Stimulated activated CD8-positive, alpha-beta memory T cell treated with anti-CD3 and anti-CD28 coated beads, Interleukin-15, amount 100 ng/mL, for 48 hours (primary cell): ENCODE measurements around the gene TMSB15C.
"Not testable (repeated sequence)": the region's sequence is repeated elsewhere in the genome, so short reads cannot be mapped to it uniquely, and the experiment has no call there.

Experiments used
- DNase-seq, 2 donors: peaks; one replicate each; pipeline ENCODE4 v3.0.0-alpha.2; 2020; ENCODE audit warnings: low read depth in 2 of 2

TMSB15C gene

DNA sequence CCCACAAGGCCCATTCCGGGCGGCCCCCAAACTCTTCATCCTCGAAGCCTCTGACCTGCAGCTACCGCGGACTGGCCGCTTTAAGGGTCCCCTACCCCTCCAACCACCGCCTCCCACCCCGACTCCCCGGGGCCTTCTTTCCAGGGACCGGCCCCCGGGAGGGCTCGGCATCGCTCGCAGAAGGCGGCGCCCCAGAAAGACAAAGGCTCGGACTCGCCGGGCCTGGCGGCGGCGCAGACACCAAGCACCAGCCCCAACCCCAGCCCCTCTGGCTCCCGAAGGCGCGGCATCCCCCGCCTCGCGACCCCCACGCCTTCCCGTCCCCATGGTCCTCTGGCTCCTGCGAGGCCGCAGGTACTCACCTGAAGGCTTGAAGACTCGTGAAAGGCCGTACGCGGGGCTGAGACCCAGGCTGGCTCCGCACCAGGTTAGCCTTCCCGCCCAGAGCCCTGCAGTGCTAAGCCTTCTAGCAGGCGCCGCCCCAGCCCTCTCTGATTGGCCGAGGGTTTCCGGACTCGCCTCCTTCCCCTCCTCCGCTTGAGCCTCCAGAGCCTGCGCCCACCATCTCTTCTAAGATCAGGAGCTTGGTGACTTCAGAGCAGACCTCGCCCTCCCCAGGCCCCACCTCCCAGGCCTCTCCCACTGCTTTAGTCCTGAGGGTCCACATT lies at the start of gene TMSB15C:
TMSB15C (minus strand) TSS at position 459 of the 668 bp plus-strand sequence.
- not testable (repeated sequence) for DNase-seq

DNA sequence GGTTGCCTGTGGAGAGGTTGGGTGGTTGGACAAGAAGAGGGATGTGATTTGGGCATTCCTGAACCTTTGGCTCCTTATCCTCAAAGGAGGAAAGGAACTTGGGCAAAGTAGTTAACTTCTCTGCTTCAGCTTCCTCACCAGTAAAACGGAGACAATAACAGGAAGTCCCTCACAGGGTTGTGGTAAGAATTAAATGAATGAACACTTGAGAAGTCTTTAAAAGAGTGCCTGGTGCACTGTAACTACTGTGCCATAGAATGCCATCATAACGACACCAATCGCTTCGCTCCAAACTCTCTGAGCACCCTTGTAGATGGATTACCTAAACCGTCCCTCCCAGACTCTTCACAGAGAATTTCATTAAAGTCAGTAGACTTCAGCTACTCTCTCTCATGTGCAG lies 46.8 kb upstream of the TMSB15C start:
- no peak for DNase-seq

DNA sequence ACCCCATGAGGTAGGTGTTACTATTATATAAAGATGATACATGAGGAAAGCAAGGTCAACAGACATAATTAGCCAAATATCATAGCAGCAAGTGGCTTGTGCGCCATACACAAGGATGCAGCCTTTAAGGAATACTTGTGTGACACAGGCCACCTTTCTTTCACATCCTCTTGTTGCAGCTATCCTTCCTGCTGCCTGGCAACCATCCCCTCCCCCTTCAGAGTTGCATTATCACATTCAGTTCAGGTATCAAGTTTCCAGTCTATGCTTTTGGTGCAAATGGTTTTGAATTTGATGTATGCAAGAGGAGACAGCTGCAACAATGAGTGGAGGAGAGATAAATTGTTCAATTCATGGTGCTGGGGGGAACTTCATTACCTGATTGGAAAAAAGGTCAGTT lies 42.7 kb upstream of the TMSB15C start:
- no peak for DNase-seq

DNA sequence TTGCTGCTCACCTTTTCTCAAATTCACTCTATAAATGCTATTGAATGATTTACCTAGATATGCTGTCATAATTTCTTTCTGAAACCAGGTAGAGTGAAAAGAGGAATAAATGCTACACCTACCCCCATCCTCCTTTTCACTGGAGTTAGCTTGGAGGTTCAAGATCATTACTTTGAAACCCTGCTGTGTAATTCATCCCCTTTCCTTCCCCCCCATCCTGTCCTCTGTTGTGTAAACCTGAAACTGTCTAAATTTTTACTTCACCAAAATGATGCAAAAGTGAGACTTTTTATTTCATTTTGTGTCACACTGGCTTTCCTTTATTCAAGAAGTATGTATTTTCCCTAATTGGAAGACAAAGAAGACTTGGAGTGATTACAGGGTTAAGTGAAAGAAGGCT lies 41.7 kb upstream of the TMSB15C start:
- DNase-seq, result no peak

DNA sequence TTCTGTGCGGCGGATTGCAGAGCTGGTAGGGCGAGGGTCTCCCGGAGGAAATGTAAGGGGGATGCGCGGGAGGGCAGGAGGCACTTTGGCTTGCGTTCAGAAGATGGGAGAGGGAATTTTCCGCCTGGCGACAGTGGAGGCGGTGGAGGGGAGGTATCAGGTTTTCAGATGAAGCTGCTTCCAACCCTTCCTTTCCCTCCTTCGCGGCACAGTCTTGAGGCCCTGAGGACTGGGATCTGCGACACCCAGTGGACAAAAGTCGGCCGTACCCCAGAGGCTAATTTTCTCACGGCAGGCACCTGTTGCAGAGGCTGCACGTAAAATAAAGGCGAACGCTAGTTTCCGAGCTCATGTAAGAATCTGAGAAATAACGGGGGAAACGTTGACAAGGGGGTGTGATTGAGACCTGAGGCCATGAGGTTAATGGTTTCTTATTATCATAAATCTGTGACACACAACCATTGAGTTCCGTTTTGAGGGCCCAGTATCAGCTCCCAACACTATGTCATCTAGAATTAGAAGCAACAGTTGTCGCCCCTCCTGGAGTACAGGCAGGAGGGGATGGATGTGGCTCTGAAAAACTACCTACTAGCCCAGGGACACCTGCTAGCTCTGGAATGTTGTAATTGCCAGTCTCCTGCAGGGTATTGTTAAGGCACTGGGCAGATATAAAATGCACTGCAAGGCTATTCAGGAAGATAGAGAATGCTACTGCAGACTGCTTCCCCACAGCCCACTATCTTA lies 37.4 kb upstream of the TMSB15C start:
- DNase-seq, result peak in 1 of 2 donors; percentile 20

DNA sequence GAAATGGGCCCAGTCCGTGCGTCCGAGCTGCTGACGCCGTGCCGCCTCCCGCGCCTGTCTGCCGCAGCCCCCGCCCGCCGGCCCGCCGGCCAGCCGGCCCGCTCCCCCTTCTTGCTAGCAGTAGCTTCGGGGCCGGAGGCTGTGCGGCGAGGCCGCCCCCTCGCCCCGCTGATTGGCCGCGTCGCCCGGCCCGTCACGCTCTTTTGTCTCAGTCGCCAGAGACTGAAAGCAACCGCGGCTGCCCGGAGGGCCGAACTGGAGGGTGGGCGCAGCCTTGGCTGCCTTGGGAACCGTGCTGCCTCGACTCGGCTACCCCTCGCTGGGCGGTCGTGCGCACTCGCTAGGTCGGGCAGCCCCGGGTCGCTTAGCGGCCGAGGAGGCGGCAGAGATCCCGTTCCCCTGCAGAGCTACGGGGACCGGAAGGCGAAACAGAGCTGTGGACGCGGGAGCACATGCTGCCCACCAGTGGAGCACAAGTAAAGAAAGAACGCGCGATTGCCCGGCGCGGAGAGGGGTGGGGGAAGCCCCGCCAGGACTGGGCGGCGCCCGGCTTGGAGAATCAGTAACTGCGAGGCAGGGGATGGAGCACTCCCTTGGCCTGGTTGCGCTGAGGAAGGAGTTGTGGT lies 36.4 kb upstream of the TMSB15C start, which contains the start of gene ZCCHC18:
ZCCHC18 (plus strand) TSS at position 198 of the 626 bp plus-strand sequence. CDS start 1,589 bp downstream, outside the sequence.
- DNase-seq, result peak in 1 of 2 donors; percentile 14

DNA sequence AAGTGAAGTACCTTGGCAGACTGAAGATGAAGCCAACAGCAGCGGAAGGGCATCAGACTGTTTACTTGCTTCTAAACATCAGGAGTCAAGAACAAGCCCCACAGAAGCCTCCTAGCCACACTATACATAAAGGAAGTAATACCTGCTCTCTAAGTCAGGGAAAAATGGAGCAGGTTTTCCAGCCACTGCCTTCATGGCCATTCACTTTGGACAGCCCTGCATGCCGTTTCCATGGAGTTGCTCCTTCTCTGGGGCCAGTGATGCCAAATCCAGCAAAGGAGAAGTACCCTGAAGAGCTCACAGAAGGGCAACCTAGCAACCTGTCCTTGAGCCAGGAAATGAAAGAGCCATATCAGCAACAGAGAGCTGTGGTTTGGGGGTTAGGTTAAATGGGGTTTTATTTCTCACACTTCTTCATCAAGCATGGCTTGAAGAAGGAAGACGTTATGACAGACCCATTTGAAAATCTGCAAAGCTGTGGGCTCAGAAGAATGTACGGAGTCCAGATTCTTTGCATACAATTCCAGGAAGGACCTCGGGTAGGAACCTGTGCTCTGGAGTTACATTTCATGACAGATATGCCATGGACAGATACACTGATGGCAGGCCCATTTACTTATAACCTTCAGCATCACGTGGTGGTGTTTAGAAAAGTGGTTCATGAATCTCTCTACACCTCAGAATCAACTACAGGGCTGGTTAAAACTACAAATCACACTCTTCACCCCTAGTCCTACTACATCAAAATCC lies 34.6 kb upstream of the TMSB15C start:
- not testable (repeated sequence) for DNase-seq

DNA sequence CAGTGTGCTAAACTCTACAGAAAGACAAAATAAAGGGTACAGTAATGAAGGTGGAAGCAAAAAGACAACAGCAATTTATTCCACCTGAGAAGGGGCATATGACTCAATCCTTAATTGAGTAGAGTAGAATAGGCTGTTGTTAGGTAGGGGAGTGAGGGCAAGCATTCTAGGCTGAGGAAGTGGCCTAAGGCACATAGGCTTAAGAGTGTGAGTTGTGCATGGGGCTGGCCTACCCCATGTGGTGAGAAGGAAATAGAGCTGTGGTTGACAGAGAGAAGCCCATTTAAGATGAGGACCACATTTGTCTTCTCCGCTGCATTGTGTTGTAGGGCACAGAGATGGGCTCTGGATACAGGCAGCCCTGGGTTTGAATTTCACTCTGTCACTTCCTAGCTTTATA lies 32.9 kb upstream of the TMSB15C start:
- DNase-seq, result no peak

DNA sequence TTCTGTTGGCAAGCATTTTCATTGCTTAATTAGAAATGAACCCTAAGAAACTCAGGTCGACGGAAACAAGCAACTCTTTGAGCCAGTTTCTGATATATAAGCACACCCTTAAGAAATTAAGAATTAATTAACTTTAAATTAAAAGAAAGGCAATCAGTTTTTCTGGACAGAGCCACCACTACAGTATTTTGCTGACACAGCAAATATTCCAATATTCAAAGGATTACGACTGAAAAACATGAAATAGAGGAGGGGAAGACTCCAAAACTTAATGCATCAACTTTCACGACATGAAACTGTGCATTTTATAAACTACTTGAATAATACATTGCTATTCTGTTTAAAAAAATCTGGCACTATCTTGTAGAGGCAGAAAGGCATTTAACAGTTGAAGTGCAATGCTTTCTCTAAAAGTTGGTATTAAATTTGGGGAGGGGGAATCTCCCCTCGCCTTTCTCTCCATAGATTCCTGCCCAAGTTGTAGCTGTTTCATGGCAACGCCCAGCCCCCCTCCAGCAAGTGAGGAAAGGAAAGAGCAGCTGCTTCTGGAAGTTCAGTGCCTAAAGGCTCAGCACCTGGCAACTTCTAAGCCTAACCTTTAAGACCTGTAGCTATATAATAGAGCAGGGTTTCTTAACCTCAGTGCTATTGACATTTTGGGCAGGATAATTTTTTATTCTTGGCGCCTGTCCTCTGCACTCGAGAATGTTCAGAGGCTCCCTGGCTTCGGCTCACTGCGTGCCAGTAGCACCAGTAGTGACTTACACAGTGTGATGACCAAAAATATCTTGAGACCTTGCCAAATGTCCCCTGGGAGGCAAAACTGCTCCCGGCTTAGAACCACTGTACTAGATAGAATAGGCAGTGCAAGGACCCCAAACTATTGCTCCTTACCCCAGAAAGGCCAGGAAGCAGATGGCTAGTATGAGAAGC lies 29.6 kb upstream of the TMSB15C start:
- no peak for DNase-seq

DNA sequence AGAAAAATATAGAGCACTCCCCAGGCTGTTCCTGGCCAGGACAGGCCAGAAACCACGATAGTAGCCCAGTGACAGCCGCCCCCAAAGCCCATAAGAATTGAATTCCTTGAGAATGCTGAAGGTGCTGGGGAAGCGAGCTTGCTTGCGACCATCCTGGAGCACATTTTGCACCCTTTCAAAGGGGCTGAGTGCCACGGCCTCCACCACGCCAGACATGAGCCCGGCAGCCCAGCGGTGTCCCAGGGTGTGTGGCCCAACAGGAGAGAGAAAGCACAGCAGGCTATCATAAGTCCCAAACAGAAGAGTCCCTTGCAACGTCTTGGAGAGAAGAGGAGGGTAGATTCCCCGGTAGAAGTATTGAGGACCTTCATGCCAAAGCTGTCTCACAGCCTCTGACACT lies 28.6 kb upstream of the TMSB15C start:
- DNase-seq, result no peak

DNA sequence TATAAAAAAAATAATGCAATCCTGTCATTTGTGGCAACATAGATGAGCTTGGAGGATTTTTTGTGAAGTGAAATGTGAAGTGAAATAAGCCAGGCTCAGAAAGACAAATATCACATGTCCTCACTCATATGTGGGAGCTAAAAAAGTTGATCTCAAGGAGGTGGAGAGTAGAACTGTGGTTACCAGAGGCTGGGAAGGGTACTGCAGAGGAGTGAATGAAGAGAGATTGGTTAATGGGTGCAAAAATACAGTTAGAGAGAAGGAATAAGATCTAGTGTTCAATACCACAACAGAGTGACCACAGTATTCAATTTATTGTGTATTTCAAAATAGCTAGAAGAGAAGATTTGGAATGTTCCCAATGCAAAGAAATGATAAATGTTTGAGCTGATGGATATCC lies 22.9 kb upstream of the TMSB15C start:
- no peak for DNase-seq

DNA sequence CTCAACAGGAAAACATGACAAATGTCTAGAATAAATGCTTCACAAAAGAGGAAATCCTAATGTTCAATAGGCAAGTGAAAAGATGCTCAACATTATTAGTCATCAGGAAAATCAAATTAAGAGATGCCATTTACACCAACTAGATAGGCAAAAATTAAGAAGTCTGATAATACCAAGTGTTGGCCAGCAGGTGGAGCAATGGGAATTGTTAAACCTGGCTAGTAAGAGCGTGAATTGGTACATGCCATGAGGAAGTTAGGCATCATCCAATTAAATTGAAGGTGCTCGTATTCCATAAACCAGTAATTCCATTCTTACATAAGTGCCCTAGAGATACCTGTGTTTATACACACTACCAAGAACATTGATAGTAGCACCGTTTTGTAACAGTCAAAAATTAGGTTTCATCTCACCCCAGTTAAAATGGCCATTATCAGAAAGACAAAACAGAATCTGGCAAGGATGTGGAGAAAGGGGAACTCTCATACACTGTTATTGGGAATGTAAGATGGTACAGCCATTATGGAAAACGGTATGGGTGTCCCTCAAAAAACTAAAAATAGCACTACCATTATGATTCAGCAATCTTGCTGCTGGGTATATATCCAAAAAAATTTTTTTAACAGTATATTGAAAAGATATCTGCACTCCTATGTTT lies 22.2 kb upstream of the TMSB15C start:
- no peak for DNase-seq

DNA sequence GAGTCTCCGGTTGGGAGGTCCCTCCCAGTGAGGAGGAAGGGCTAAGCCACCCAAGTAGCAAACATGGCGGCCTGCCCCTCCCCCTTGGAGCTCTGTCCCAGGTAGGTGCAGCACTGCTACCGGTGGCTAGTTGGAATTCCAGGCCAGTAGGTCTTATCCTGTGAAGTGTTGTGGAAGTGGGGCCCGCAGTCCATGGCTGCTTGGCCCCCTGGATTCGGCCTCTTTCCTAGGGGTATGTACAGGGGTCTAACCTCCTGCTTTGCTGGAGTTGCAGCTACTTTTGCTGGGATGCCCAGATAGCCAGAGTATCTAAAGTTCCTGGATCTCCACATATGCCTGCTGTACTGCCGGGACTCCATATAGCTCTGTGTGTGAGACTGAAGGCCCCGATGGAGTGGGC lies 9.9 kb upstream of the TMSB15C start:
- no peak for DNase-seq

DNA sequence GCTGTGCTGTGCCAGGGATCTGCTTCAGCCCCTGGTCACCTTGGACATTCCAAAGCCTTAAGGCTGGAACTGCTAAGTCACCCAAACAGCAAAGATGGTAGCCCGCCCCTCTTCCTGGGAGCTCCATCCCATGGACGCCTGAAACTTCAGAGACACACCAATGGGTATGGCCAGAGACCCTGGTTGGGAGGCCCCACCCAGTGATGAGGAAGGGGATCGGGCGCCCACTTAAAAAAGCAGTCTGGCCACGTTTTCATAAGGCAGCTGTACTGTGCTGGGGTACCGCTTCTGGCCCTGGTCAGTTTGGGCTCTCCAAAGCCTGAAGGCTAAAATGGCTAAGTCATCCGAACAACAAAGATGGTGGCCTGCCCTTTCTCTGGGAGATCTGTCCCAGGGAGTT lies 9.4 kb upstream of the TMSB15C start:
- DNase-seq, result no peak

DNA sequence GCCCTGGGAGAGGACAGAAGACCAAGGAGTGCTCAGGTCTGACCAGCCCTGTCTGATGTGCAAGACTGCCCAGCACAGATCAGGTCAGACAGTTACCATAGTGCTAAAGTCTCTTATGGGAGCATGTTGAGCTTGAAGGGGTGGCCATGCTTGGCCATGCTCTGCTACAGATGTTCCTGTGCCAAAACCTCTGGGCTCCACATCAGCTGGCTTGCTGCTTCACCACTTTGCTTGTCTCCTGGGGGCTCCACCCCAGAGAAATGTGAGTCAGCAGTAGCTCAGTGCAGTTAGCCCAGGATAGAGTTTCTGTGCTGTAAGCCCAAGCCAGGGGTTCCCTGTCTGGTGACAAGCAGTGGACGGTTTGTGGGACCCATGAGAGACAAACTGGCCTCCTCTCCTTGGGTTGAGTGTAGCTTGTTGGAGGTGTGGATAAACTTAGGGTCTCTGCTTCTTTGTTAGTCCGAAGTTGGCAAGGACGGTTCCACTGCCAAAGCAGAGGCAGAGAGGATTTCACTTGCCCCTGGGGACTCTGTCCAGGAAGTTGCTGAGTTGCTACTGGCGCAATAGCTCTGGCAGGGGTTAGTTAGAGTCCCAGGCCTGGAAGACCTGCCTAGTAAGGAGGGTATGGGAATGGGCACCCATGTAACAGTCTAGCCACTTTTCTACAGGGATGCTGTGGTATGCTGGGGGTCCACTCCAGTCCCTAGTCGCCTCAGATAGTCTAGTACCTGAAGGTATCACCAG lies 8.7 kb upstream of the TMSB15C start:
- no peak for DNase-seq

DNA sequence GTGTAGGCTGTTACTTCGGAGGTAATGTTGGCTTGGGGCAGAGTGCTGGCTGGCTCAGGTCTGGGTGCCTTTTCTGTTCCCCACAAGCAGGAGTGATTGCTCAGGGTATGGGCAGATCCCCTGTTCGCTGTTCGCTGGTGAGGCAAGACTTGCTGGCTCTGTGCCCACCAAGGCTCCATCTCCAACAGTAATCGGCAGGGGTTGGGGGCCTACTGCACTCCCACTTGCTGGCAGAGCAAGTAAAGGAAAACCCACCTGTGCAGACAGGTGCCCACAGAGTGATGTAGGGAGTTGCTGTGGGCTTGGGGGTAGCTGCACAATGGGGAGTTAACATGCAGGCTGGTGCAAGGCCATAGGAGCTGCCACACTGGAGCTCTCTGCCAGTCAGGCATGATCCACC lies 8.0 kb upstream of the TMSB15C start:
- DNase-seq, result no peak

DNA sequence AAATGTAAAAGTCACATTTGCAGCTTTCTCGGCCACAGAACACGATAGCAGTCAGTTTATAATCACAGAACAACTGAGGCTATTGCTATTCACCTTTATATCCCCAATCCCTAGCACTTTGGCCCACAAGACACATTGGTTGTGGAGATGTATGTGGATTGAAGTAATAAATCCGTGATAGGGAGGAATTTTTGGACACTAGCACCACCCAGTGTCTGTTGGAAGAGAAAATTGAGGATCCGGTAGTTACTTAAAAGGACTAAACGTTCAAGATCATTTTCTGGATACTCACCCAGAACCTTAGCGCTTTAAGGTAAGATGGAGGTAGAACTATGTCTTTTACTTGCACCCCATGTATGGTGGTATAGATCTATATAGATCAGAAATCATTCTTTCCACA lies 1.8 kb upstream of the TMSB15C start:
- not testable (repeated sequence) for DNase-seq

DNA sequence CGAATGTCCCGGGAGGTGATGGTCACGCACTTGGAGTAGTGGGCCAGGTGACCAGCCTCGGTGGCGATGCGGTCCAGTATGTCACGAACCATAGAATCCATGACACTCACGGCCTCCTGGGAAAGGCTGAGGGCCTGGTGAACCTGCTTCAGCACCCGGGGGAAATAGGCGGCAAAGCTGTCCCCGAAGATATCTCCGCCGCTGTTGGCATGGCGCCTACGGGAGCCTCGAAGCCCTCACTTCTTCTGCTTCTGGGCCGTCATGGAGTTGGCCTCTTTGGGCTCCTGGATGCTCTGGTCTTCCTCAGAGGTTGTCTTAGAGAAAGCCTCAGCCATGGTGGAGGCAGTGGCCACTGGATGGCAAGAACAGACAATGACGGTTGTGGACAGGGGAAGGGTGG lies 13.4 kb downstream of the TMSB15C start:
- DNase-seq, result not testable (repeated sequence)

DNA sequence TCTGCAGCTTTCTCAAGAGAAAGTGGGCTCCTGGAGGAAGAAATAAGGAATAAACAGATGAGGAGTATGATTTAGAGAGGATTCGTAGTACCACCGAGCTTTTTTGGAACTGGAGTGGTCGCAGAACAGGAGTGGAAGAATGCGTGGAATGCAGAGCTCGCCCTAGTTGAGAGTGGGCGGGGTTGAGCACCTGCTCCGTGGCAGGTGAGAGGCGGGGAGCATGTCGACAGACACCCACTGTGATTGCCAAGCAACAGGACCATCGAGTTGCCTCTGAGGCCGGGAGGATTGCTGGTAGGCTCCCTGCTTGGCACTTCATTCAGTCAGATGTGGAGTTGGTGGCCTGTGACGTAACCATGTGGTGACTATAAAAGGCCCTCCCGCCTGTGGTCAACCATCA lies 21.1 kb downstream of the TMSB15C start:
- DNase-seq, result not testable (repeated sequence)

DNA sequence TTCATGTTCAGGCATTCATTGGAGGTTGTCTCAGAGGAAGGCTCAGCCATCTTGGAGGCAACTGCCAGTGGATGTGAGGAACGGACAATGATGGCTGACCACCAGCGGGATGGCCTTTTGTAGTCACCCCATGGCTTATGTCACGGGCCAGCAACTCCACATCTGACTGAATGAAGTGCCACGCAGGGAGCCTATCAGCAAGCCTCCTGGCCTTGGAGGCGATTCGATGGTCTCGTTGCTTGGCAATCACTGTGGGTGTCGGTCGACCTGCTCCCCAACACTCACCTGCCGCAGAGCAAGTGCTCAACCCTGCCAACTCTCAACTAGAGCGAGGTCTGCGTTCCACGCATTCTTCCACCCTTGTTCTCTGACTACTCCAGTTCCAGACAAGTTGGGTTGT lies 28.9 kb downstream of the TMSB15C start:
- DNase-seq, result no peak
